OCI-LY7 (cell line): ENCODE results near the gene BLMH.

Experiments
- EZH2phosphoT487 ChIP-seq: fragments of 200-600 bp; sonication (generic); IDR thresholded peaks from 2 replicates; pipeline ENCODE4 v1.6.1; 2018; ENCODE audit warnings: low read depth, borderline replicate concordance, mild to moderate bottlenecking, mixed run types, antibody characterized with exemption, low read length, moderate library complexity, mixed read lengths
- TF ChIP-seq, protein P1 (sequence below): fragments of 200-600 bp; sonication (generic); conservative IDR thresholded peaks from 2 replicates; pipeline ENCODE4 v1.5.1; 2014; ENCODE audit warnings: mild to moderate bottlenecking, antibody characterized with exemption, low read length, moderate library complexity, mixed read lengths

DNA sequence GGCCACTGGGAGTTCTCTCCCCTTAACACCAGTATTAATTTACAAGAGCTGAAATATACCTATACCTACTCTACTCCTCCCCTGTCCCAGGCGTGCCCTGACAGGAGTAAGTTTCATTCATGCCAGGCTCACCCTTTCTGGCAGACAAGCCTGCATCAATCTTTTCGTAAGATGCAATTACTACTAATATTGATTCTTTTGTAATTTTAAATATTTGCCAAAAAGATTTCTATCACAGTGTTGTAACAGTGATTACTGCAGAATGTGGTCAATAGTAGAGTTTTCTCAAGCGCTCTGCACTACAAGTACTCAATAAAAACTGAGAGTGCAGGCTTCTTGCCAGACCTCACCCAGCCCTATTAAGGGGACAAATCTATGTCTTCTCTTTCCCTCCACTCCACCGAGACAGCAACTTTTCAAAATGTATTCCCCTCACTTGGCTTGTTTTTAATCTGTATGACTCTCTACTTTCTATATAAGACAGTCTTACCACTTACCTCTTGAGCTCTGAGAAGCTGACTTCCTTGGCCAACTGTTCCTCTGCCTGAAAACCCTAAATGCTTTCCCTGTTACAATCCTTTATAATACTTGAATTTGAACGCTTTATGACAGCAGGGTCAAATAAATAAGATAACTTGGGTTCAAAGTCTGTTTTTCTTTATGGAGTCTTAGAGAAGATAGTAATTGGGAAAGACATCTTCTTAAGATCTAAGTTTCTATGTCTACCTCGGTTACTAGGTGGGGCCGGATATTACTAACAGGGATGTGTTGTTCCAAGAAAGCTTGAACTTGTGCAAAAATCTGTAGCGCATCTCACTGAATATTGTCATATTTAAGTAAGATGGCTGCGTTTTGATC, 42.0 kb upstream of the BLMH start, which contains the start of gene TMIGD1:
- TF ChIP-seq, protein P1, sequence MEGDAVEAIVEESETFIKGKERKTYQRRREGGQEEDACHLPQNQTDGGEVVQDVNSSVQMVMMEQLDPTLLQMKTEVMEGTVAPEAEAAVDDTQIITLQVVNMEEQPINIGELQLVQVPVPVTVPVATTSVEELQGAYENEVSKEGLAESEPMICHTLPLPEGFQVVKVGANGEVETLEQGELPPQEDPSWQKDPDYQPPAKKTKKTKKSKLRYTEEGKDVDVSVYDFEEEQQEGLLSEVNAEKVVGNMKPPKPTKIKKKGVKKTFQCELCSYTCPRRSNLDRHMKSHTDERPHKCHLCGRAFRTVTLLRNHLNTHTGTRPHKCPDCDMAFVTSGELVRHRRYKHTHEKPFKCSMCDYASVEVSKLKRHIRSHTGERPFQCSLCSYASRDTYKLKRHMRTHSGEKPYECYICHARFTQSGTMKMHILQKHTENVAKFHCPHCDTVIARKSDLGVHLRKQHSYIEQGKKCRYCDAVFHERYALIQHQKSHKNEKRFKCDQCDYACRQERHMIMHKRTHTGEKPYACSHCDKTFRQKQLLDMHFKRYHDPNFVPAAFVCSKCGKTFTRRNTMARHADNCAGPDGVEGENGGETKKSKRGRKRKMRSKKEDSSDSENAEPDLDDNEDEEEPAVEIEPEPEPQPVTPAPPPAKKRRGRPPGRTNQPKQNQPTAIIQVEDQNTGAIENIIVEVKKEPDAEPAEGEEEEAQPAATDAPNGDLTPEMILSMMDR = no peak
- no peak for TF ChIP-seq EZH2phosphoT487
